HepG2 (cell line): ENCODE results near the gene CHD9NB. TPM values are rescaled to one million over a fixed set of nuclear protein-coding genes. Genes with fewer than 3 reads are reported as not detected.
"Not testable (repeated sequence)": the region's sequence is repeated elsewhere in the genome, so short reads cannot be mapped to it uniquely, and the experiment has no call there.

Source experiments
- ATAC-seq: fragments of 200-7000 bp; cut with Tn5 transposase; 3 replicates; pipeline ENCODE4 v1.9.1; 2020; ENCODE audit warnings: mild to moderate bottlenecking, moderate library complexity
- BruUV-seq: library from RNA; stranded (reverse); fragments of 400-500 nt; replicated peaks from 2 replicates; lab custom pipeline; 2021; lab: Mats Ljungman, UMichigan
- CTCF ChIA-PET: fragments of 300-600 bp; formaldehyde crosslinking; extraction: SDS; loops from one replicate; lab custom pipeline; 2021; ENCODE audit warnings: low total read pairs, inconsistent platforms, low intra/inter-chr PET ratio; lab: Yijun Ruan, JAX
- POLR2A ChIA-PET: fragments of 350-600 bp; sonication (Branson Sonifier 250); formaldehyde crosslinking; loops from one replicate; lab custom pipeline; 2020; ENCODE audit warnings: antibody characterized with exemption, inconsistent platforms; lab: Yijun Ruan, JAX
- DNase-seq: peaks from one replicate; pipeline ENCODE4 v3.0.0-alpha.2; 2015; ENCODE audit warnings: low spot score
- FAIRE-seq: peaks from 3 replicates; lab custom pipeline; 2011; peaks lifted over from hg19 to GRCh38; lab: Jason Lieb, UNC
- H2AFZ ChIP-seq: one replicate; pipeline ENCODE4 v1.6.1; 2011; ENCODE audit warnings: low read length, inconsistent platforms
- H3K27ac ChIP-seq: fragments of 300-600 bp; 3 replicates; pipeline ENCODE4 v1.8.0; 2011; ENCODE audit warnings: mixed run types, mild to moderate bottlenecking, mixed read lengths, low read length, inconsistent platforms; ENCODE audit not compliant: insufficient read depth; ENCODE audit errors: extremely low read length
- H3K27me3 ChIP-seq, 2 experiments: fragments of 200-600 bp in 1 of 2; 2 replicates in 1 of 2; 3 replicates in 1 of 2; pipeline versions ENCODE4 v1.6.0 to v1.8.0; 2011; ENCODE audit warnings: low read length in 2 of 2, mild to moderate bottlenecking in 2 of 2, moderate library complexity in 2 of 2, inconsistent platforms in 1 of 2; ENCODE audit not compliant: insufficient read depth in 2 of 2, control insufficient read depth in 1 of 2
- H3K36me3 ChIP-seq, 2 experiments: fragments of 200-600 bp in 1 of 2; replicated peaks in 1 of 2; 2 replicates in 1 of 2; 3 replicates in 1 of 2; pipeline versions ENCODE4 v1.5.1 to v1.8.0; 2011; ENCODE audit warnings: low read length in 2 of 2, inconsistent platforms in 1 of 2; ENCODE audit not compliant: insufficient read depth in 2 of 2, control insufficient read depth in 1 of 2
- H3K4me1 ChIP-seq: 2 replicates; pipeline ENCODE4 v1.5.1; 2012; ENCODE audit warnings: low read length, inconsistent platforms; ENCODE audit not compliant: insufficient read depth
- H3K4me2 ChIP-seq: 2 replicates; pipeline ENCODE4 v1.6.0; 2011; ENCODE audit warnings: low read depth, low read length, inconsistent platforms
- H3K4me3 ChIP-seq, 3 experiments: fragments of 200-600 bp in 1 of 3; sonication (generic), shearing (Covaris generic) in 1 of 3; replicated peaks in 1 of 3; 2 replicates each; pipeline ENCODE4 v1.5.1; 2011 to 2016; ENCODE audit warnings: low read length in 3 of 3, inconsistent platforms in 2 of 3, low read depth in 2 of 3, mild to moderate bottlenecking in 2 of 3, control low read depth in 1 of 3, mixed read lengths in 1 of 3; ENCODE audit not compliant: insufficient read depth in 1 of 3
- H3K79me2 ChIP-seq: one replicate; pipeline ENCODE4 v1.6.1; 2011; ENCODE audit warnings: low read length, inconsistent platforms; ENCODE audit not compliant: insufficient read depth
- H3K9ac ChIP-seq: 2 replicates; pipeline ENCODE4 v1.6.0; 2011; ENCODE audit warnings: mild to moderate bottlenecking, low read depth, low read length, inconsistent platforms; ENCODE audit not compliant: insufficient read depth
- H3K9me3 ChIP-seq: 2 replicates; pipeline ENCODE4 v1.5.1; 2012; ENCODE audit warnings: mild to moderate bottlenecking, low read length
- H4K20me1 ChIP-seq: 2 replicates; pipeline ENCODE4 v1.6.0; 2011; ENCODE audit warnings: inconsistent platforms, mild to moderate bottlenecking, low read length, moderate library complexity; ENCODE audit not compliant: insufficient read depth
- HNF4A ChIP-seq: sonication (generic); formaldehyde crosslinking; IDR thresholded peaks from 2 replicates; pipeline ENCODE4 v1.4.0; 2020; ENCODE audit warnings: missing genetic modification reagents
- ZC3H4 ChIP-seq: sonication (generic); formaldehyde crosslinking; IDR thresholded peaks from 2 replicates; pipeline ENCODE4 v1.4.0; 2020; ENCODE audit warnings: missing genetic modification reagents, borderline replicate concordance
- ZNF564 ChIP-seq: sonication (generic); formaldehyde crosslinking; IDR thresholded peaks from 2 replicates; pipeline ENCODE4 v1.8.1; 2023; ENCODE audit warnings: mild to moderate bottlenecking, missing genetic modification reagents
- WGBS: methylation state at CpG from one replicate; pipeline ENCODE4 v1.1.6; 2017; ENCODE audit warnings: low lambda C conversion rate; 5-methylcytosine and 5-hydroxymethylcytosine counted together
- in situ Hi-C: cut with HindIII; loops from 2 replicates; pipeline ENCODE4 v1.10.0; 2017; ENCODE audit warnings: low pct_unique_long_range_greater_than_20kb; ENCODE audit not compliant: extremely low pct_ligation_motif_present
- intact Hi-C: fragments of 100-400 bp; cut with micrococcal nuclease; formaldehyde crosslinking; loops from one replicate; pipeline ENCODE4 v1.10.0; 2022; ENCODE audit not compliant: unreplicated experiment
- polyA plus RNA-seq, 8 experiments: library from polyadenylated mRNA; depleted of rRNA in 3 of 8; stranded (reverse) in 7 of 8; unstranded in 1 of 8; fragments of >200 nt; fragmentation: Illumina TruSeq in 4 of 8; extraction: Trizol in 4 of 8; gene quantifications; 2 replicates each; pipeline versions ENCODE4 v1.2.1 to v1.2.3, GENCODE V29; 2011 to 2016; ENCODE audit warnings: low read depth in 4 of 8, missing spikeins in 1 of 8, mixed read lengths in 1 of 8; ENCODE audit not compliant: insufficient read depth in 1 of 8
- total RNA-seq, 5 experiments: library from RNA; depleted of rRNA; stranded (reverse); fragments of >200 nt; fragmentation: Illumina TruSeq; extraction: Trizol; gene quantifications; 2 replicates each; pipeline ENCODE4 v1.2.3, GENCODE V29; 2016; ENCODE audit warnings: low read depth in 1 of 5

The CHD9NB gene
- total and polyA plus RNA-seq, 2 of the 13 experiments (the other 11 are each of a cell fraction or from before 2014, with no cell fraction given): 0.17 to 0.18 TPM

- CTCF ChIA-PET: no interaction called here
- no peak overlapping the region for H3K9ac ChIP-seq
- WGBS: 91% methylated on average over 2 of the region's 2 CpGs
- H3K27ac ChIP-seq: no peak overlapping the region
- H3K9me3 ChIP-seq: peaks cover 6% of the 10 kb centered on the region; the same call in 1 of the 2 replicates
- H4K20me1 ChIP-seq: peaks cover 11% of the 10 kb centered on the region; the same call in 1 of the 2 replicates
- BruUV-seq: no TSS peak
- intact Hi-C loops: loop anchor here (2.0 kb wide), 1 partner anchor 15 kb away; no protein-coding TSS in a partner anchor
- no peak overlapping the region for H3K4me3 ChIP-seq
- peaks cover 57% of the 10 kb centered on the region for H3K79me2 ChIP-seq
- no peak for ATAC-seq
- H3K27me3 ChIP-seq: no peaks in the 10 kb centered on the region
- no peak for DNase-seq
- TF ChIP-seq ZNF564 (CRISPR knock-in tag) (peak; percentile 99), HNF4A (0 out of 2 replicates have a peak, but pooled peaks have one; percentile 42), ZC3H4 (CRISPR knock-in tag) (no peak)
- H3K4me1 ChIP-seq: peaks cover 13% of the 10 kb centered on the region
- peaks cover 0 to 3% of the 10 kb centered on the region in 2 experiments; a peak in 2 of 5 replicates for H3K36me3 ChIP-seq
- POLR2A ChIA-PET: no interaction called here
- FAIRE-seq: no peak
- in situ Hi-C loops: no loop called here
- no peak overlapping the region for H3K4me2 ChIP-seq
- H2AFZ ChIP-seq: no peak overlapping the region
These were observed 25.6 kb upstream of the CHD9NB start for GRCh38 chr16:53078247-53078646.

- intact Hi-C loops, in situ Hi-C loops, H2AFZ ChIP-seq, H3K36me3 ChIP-seq, DNase-seq, POLR2A ChIA-PET, H3K9me3 ChIP-seq, BruUV-seq, ATAC-seq, H3K9ac ChIP-seq, H3K27ac ChIP-seq, H3K4me1 ChIP-seq, CTCF ChIA-PET, H3K4me2 ChIP-seq, H3K4me3 ChIP-seq, H3K27me3 ChIP-seq, FAIRE-seq: not testable (repeated sequence)
- WGBS: 96% methylated on average over 7 of the region's 7 CpGs
- H3K79me2 ChIP-seq: peaks cover 59% of the 10 kb centered on the region
- H4K20me1 ChIP-seq: peaks cover 11% of the 10 kb centered on the region; the same call in 1 of the 2 replicates
These were observed 22.8 kb upstream of the CHD9NB start for GRCh38 chr16:53075461-53075860.

- intact Hi-C loops, CTCF ChIA-PET, H3K9ac ChIP-seq, in situ Hi-C loops, H3K27me3 ChIP-seq, H3K36me3 ChIP-seq, H3K27ac ChIP-seq, H3K9me3 ChIP-seq, H2AFZ ChIP-seq, BruUV-seq, FAIRE-seq, H3K4me1 ChIP-seq, DNase-seq, POLR2A ChIA-PET, ATAC-seq, H3K4me3 ChIP-seq, H3K4me2 ChIP-seq: not testable (repeated sequence)
- WGBS: 86% methylated on average over 3 of the region's 3 CpGs
- H3K79me2 ChIP-seq: peaks cover 65% of the 10 kb centered on the region
- peaks cover 11% of the 10 kb centered on the region; the same call in 1 of the 2 replicates for H4K20me1 ChIP-seq
These were observed 21.6 kb upstream of the CHD9NB start for GRCh38 chr16:53074296-53074695.
